ENCODE data around the gene PLA2G4B. TPM values are rescaled to one million over a fixed set of nuclear protein-coding genes. Genes with fewer than 3 reads are reported as not detected.

Gene PLA2G4B
- total RNA-seq, 1 donor from 2014 or later, result 6.9 TPM

- no peaks in the 10 kb centered on the region for H3K27me3 Mint-ChIP-seq (ENCODE audit: unreplicated experiment)
- TF ChIP-seq CTCF (IDR thresholded peaks at IDR 0.05), result no peak
- H3K4me3 Mint-ChIP-seq (ENCODE audit: unreplicated experiment), result no peak overlapping the region
- H3K9me3 Mint-ChIP-seq (ENCODE audit: unreplicated experiment), result no peaks in the 10 kb centered on the region
- H3K4me1 Mint-ChIP-seq (ENCODE audit: unreplicated experiment), result no peaks in the 10 kb centered on the region
- no peak for DNase-seq (ENCODE audit: extremely low spot score, unreplicated experiment)
- no peak overlapping the region for H3K27ac Mint-ChIP-seq (ENCODE audit: unreplicated experiment)
- H3K36me3 Mint-ChIP-seq (ENCODE audit: unreplicated experiment), result peaks cover 4% of the 10 kb centered on the region
Observed at GRCh38 chr15:41876689-41877088, 38.0 kb downstream of the PLA2G4B start.

GRCh38 chr15:41877631-41878354 is 39.1 kb downstream of the PLA2G4B start:
- TF ChIP-seq CTCF (IDR thresholded peaks at IDR 0.05), result no peak
- Mint-ChIP-seq H3K36me3 (ENCODE audit: unreplicated experiment) (peaks cover 4% of the 10 kb centered on the region), H3K4me3 (ENCODE audit: unreplicated experiment) (no peak overlapping the region), H3K27me3 (ENCODE audit: unreplicated experiment) (no peaks in the 10 kb centered on the region), H3K4me1 (ENCODE audit: unreplicated experiment) (no peaks in the 10 kb centered on the region), H3K9me3 (ENCODE audit: unreplicated experiment) (no peaks in the 10 kb centered on the region), H3K27ac (ENCODE audit: unreplicated experiment) (no peak overlapping the region)
- DNase-seq (ENCODE audit: extremely low spot score, unreplicated experiment), result no peak

GRCh38 chr15:41878355-41878699 is 39.7 kb downstream of the PLA2G4B start:
- no peak overlapping the region for H3K27ac Mint-ChIP-seq (ENCODE audit: unreplicated experiment)
- TF ChIP-seq CTCF (IDR thresholded peaks at IDR 0.05), result no peak
- no peak overlapping the region for H3K4me3 Mint-ChIP-seq (ENCODE audit: unreplicated experiment)
- peaks cover 4% of the 10 kb centered on the region for H3K36me3 Mint-ChIP-seq (ENCODE audit: unreplicated experiment)
- DNase-seq (ENCODE audit: extremely low spot score, unreplicated experiment), result no peak
- H3K27me3 Mint-ChIP-seq (ENCODE audit: unreplicated experiment), result no peaks in the 10 kb centered on the region
- H3K4me1 Mint-ChIP-seq (ENCODE audit: unreplicated experiment), result no peaks in the 10 kb centered on the region
- H3K9me3 Mint-ChIP-seq (ENCODE audit: unreplicated experiment), result no peaks in the 10 kb centered on the region

- peaks cover 2% of the 10 kb centered on the region for H3K36me3 Mint-ChIP-seq (ENCODE audit: unreplicated experiment)
- H3K4me1 Mint-ChIP-seq (ENCODE audit: unreplicated experiment), result no peaks in the 10 kb centered on the region
- H3K27ac Mint-ChIP-seq (ENCODE audit: unreplicated experiment), result no peak overlapping the region
- no peak overlapping the region for H3K4me3 Mint-ChIP-seq (ENCODE audit: unreplicated experiment)
- no peak for DNase-seq (ENCODE audit: extremely low spot score, unreplicated experiment)
- no peaks in the 10 kb centered on the region for H3K9me3 Mint-ChIP-seq (ENCODE audit: unreplicated experiment)
- TF ChIP-seq CTCF (IDR thresholded peaks at IDR 0.05), result no peak
- no peaks in the 10 kb centered on the region for H3K27me3 Mint-ChIP-seq (ENCODE audit: unreplicated experiment)
Observed at GRCh38 chr15:41879321-41879845, 40.7 kb downstream of the PLA2G4B start.

- H3K36me3 Mint-ChIP-seq (ENCODE audit: unreplicated experiment), result peaks cover 2% of the 10 kb centered on the region
- no peak for TF ChIP-seq CTCF (IDR thresholded peaks at IDR 0.05)
- H3K4me3 Mint-ChIP-seq (ENCODE audit: unreplicated experiment), result no peak overlapping the region
- peaks cover 6% of the 10 kb centered on the region for H3K4me1 Mint-ChIP-seq (ENCODE audit: unreplicated experiment)
- H3K9me3 Mint-ChIP-seq (ENCODE audit: unreplicated experiment), result no peaks in the 10 kb centered on the region
- no peaks in the 10 kb centered on the region for H3K27me3 Mint-ChIP-seq (ENCODE audit: unreplicated experiment)
- H3K27ac Mint-ChIP-seq (ENCODE audit: unreplicated experiment), result peak overlapping the region; percentile 3
- DNase-seq (ENCODE audit: extremely low spot score, unreplicated experiment), result no peak
Observed at GRCh38 chr15:41880156-41880877, 41.7 kb downstream of the PLA2G4B start.
